ENCODE data around the gene CYBC1. TPM values are rescaled to one million over a fixed set of nuclear protein-coding genes. Genes with fewer than 3 reads are reported as not detected.

The CYBC1 gene
- total RNA-seq, 1 donor from 2014 or later: 124 TPM

DNA sequence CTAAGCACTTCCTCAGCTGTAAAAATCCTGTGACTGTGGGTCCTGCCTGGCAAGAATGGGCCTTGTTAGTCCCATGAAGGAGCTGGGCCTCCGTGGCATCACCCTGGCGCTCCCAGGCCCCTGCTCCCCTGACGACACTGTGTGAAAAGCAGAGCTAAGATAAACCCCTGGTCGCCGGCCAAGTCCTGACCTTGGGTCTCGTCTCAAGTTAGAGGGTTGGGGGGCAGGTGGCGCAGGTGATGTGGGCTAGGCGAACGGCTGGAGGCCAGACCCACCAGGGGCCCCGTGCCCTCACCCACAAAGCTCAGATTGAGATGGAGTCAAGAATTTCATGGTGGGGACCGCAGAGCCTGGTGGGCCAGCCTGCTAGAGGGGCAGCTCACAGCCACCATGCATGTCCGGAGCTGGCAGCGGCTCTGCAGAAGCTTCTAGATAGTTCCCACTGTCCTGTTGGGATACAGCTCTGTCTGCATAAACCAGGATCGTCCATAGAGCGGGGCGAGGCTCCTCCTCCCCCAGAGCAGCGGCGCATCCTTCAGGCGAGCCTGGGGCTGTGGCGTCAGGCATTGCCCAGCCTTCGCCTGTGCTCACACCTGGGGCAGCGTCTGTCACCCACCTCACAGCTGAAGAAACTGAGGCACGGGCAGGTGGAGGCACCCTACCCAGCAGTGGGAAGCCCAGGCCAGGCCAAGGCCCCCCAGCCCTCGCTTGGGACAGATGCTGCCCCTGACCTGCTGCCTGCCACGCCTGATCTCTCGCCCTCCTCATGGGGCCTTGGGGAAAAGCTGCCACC lies 12.0 kb downstream of the CYBC1 start:
- no peaks in the 10 kb centered on the region for H3K27me3 ChIP-seq
- no peak overlapping the region for H3K27ac ChIP-seq
- TF ChIP-seq, protein P1, sequence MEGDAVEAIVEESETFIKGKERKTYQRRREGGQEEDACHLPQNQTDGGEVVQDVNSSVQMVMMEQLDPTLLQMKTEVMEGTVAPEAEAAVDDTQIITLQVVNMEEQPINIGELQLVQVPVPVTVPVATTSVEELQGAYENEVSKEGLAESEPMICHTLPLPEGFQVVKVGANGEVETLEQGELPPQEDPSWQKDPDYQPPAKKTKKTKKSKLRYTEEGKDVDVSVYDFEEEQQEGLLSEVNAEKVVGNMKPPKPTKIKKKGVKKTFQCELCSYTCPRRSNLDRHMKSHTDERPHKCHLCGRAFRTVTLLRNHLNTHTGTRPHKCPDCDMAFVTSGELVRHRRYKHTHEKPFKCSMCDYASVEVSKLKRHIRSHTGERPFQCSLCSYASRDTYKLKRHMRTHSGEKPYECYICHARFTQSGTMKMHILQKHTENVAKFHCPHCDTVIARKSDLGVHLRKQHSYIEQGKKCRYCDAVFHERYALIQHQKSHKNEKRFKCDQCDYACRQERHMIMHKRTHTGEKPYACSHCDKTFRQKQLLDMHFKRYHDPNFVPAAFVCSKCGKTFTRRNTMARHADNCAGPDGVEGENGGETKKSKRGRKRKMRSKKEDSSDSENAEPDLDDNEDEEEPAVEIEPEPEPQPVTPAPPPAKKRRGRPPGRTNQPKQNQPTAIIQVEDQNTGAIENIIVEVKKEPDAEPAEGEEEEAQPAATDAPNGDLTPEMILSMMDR (IDR thresholded peaks at IDR 0.05): no peak
- no peaks in the 10 kb centered on the region for H3K4me1 ChIP-seq
- H3K4me3 ChIP-seq: no peak overlapping the region
- intact Hi-C loops (cut with DNase I): no loop called here
- H3K36me3 ChIP-seq: peaks cover 16 to 31% of the 10 kb centered on the region in 2 donors
- no peaks in the 10 kb centered on the region for H3K9me3 ChIP-seq
- DNase-seq (ENCODE audit: low spot score in 2 of 2): peak in 1 of 2 donors; percentile 61

DNA sequence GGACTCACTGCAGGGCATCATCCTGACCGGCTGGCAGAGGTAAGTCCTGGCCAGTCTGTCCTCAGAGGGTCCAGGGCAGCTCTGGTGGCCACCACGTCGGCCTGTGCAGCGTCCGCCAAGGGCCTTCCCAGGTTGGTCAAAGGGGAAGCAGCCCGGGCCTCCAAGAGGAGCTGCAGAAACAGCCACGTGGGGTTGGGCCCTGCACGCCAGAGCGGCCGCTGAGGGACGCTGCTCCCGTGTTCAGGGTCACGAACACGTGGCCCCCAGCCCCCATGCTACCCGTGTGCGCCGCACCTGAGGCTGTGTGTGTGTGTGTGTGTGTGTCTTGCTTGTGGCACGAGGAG lies 13.3 kb downstream of the CYBC1 start:
- Histone ChIP-seq H3K9me3 (no peaks in the 10 kb centered on the region), H3K4me1 (no peaks in the 10 kb centered on the region), H3K27ac (no peak overlapping the region), H3K36me3 (peaks cover 4 to 19% of the 10 kb centered on the region in 2 donors), H3K4me3 (no peak overlapping the region), H3K27me3 (no peaks in the 10 kb centered on the region)
- no peak for DNase-seq (ENCODE audit: low spot score in 2 of 2)
- TF ChIP-seq, protein P1 (IDR thresholded peaks at IDR 0.05): no peak
- intact Hi-C loops (cut with DNase I): no loop called here

DNA sequence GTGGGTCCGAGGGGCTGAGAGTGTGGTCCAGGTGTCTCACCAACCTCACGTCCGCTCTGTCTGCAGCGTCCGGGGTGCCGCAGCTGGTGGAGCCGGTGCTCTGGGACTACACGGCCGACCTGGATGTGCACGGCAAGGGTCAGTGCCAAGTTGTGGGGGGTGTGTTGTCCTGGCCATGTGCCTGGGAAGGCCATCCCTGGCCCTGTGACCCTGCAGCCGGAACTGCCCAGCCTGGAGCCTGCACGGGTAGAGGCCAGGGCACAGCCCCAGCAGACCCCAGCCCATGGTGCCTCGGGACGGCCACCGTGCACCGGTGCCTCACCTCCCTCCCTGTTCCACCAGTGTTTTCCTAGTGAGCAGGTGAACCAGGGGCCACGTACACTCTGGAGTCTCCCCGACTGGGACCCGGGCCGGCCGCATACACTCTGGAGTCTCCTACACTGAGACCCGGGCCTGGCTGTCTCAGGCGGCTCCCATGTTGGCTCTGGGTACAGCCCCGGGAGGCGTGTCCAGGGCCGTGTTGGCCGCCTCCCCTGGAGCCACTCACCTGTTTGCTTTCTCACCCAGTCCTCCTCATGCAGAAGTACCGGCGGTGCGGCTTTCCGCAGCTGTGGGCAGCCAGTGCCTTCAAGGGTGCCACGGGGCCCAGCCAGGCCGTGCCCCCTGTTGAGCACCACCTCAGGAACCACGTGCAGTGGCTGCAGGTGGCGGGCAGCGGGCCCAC lies 13.8 kb downstream of the CYBC1 start:
- H3K4me3 ChIP-seq: no peak overlapping the region
- no peaks in the 10 kb centered on the region for H3K27me3 ChIP-seq
- DNase-seq (ENCODE audit: low spot score in 2 of 2): no peak
- H3K9me3 ChIP-seq: no peaks in the 10 kb centered on the region
- no peaks in the 10 kb centered on the region for H3K4me1 ChIP-seq
- intact Hi-C loops (cut with DNase I): no loop called here
- H3K27ac ChIP-seq: no peak overlapping the region
- H3K36me3 ChIP-seq: peaks cover 2 to 13% of the 10 kb centered on the region in 2 donors
- TF ChIP-seq, protein P1 (IDR thresholded peaks at IDR 0.05): no peak

DNA sequence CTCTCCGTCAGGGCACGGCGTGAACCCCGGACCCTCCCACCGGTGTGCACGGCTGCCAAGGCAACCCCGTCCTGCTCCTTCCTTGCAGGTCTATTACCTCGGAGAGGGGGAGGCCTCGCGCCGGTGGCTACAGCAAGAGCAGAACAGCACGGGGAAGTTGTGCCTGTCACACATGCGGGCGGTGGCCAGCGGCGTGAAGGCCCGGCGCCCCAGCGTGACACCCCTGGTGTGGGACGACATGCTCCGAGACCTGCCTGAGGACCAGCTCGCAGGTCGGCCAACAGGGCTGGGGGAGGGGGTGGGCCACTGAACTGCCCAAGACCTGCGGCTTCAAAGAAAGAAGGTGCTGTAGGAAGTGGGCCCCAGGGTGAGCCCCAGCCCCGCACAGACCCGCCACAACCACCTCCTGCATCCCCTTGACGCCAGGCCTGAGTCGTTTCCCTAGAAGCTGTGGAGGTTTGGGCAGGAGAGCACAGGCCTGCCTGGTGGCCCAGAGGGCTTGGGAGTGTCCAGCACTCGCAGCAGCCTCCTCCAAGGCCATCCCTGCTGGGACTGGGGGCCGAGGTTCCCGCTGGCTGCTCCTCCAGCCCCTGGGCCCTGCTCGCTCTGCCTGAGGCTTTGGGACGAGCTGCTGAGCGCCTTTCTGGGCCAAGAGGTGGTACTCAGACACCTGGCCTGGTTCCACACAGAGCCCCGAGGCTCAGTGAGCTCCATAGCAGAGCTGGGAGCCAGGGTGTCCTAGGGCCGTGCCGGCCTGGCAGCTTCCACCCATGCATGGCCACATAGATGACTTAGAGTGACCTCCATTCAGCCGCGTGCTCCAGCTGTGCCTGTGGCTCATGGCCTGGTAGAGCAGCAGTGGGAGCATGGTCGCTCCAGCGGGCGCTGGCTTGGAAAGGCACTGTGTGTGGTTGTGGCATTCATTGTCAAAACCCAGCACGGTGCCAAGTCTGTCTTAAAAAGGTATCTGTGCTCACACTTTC lies 14.7 kb downstream of the CYBC1 start:
- peaks cover 0 to 13% of the 10 kb centered on the region in 2 donors for H3K36me3 ChIP-seq

DNA sequence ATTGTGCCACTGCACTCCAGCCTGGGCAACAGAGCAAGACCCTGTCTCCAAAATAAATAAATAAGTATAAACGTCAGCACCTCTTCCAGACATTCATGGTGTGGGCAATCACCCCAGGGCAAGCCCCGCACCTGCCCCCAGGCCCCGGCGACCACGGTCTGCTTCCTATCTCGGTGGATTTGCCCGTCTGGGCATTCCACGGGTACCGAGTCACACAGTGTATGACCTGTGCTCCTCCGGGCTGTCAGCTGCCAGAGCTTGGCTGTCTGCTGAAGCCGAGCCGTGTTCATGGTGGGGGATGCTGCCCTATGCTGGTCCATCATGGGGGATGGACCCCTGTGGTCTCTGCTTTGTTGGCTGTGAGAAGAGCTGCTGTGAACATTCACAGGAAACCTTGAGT lies 15.4 kb downstream of the CYBC1 start:
- H3K27ac ChIP-seq: no peak overlapping the region
- no peaks in the 10 kb centered on the region for H3K9me3 ChIP-seq
- DNase-seq (ENCODE audit: low spot score in 2 of 2): no peak
- H3K4me3 ChIP-seq: no peak overlapping the region
- no peaks in the 10 kb centered on the region for H3K4me1 ChIP-seq
- H3K27me3 ChIP-seq: no peaks in the 10 kb centered on the region
- H3K36me3 ChIP-seq: peaks cover 0 to 13% of the 10 kb centered on the region in 2 donors
- TF ChIP-seq, protein P1 (IDR thresholded peaks at IDR 0.05): no peak
- intact Hi-C loops (cut with DNase I): no loop called here

More for the DNA sequence above, 14.7 kb downstream of the CYBC1 start:
- TF ChIP-seq, protein P1 (IDR thresholded peaks at IDR 0.05): no peak
- Histone ChIP-seq H3K27ac (no peak overlapping the region), H3K9me3 (no peaks in the 10 kb centered on the region), H3K4me3 (no peak overlapping the region), H3K4me1 (no peaks in the 10 kb centered on the region), H3K27me3 (no peaks in the 10 kb centered on the region)
- intact Hi-C loops (cut with DNase I): no loop called here
- no peak for DNase-seq (ENCODE audit: low spot score in 2 of 2)

All from ascending aorta (tissue), 2 donors.